NCI-H82 treated with DMSO at 0.1 percent for 48 hours (cell line): ENCODE data around the gene DCTD.

Experiments
- DNase-seq: peaks from one replicate; lab custom pipeline; 2025; ENCODE audit not compliant: unreplicated experiment; lab: John Stamatoyannopoulos, UW

The DCTD gene

GRCh38 chr4:182842759-182843390 is 74.3 kb downstream of the DCTD start:
- DNase-seq: no peak

DNA sequence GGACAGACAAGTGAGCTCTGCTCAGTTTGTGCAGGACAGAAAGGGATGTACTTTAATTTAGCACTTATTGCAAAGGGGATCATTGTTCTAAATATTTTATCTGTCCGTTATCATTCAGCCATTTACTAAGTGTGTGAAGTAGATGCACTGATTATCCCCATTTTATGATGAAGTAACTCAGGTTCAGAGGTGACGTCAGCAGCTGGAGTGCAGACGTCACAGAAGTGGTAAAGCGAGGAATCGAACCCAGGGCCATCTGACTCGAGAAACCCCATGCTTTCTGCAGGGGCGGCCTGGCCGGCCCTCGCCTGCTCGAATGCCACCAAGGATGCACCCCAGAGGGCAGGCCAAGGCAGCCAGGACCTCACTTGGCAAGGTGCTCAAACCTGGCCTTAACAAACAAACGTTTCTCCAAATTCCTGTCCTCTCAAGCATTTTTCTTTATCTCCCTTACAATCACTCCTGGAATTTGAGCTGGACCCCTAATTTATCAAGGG is 75.0 kb downstream of the DCTD start:
- no peak for DNase-seq

- no peak for DNase-seq
Measured at GRCh38 chr4:182840108-182840507, 77.1 kb downstream of the DCTD start.
